Coronary artery (tissue), 2 donors: ENCODE results near the gene HSPA12A.
"Not testable (repeated sequence)": the region's sequence is repeated elsewhere in the genome, so short reads cannot be mapped to it uniquely, and the experiment has no call there.

Source experiments
- DNase-seq: peaks from one replicate; pipeline ENCODE4 v3.0.0-alpha.2; 2017; ENCODE audit warnings: low spot score
- H3K27ac ChIP-seq, 2 donors: fragments of 200-600 bp; sonication (generic); one replicate each; pipeline ENCODE4 v1.5.1; 2016 to 2019
- H3K4me3 ChIP-seq: fragments of 200-600 bp; sonication (generic); 2 replicates; pipeline ENCODE4 v1.5.1; 2016; ENCODE audit warnings: mild to moderate bottlenecking, moderate library complexity
- CTCF ChIP-seq: fragments of 200-600 bp; sonication (generic); IDR thresholded peaks from one replicate; pipeline ENCODE4 v1.5.1; 2019; ENCODE audit warnings: antibody characterized with exemption

The HSPA12A gene

DNA sequence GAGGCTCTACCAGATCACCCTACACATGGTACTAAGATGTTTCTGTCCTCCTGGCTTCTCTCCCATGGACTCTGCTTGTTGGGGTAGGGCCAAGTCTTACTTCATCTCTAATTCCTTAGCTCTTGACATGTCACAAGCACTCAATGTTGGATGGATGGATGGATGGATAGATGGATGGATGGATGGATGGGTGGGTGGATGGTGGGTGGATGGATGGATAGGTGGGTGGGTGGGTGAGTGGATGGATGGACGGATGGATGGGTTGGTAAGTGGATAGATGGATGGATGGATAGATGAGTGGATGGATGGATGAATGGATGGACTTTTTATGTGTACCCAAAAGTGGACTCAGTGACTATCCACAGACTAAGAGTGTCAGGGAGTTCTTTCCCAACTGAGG lies 28.5 kb downstream of the HSPA12A start:
- Histone ChIP-seq H3K27ac (no peak overlapping the region), H3K4me3 (no peak overlapping the region)
- no peak for DNase-seq
- TF ChIP-seq CTCF = no peak

DNA sequence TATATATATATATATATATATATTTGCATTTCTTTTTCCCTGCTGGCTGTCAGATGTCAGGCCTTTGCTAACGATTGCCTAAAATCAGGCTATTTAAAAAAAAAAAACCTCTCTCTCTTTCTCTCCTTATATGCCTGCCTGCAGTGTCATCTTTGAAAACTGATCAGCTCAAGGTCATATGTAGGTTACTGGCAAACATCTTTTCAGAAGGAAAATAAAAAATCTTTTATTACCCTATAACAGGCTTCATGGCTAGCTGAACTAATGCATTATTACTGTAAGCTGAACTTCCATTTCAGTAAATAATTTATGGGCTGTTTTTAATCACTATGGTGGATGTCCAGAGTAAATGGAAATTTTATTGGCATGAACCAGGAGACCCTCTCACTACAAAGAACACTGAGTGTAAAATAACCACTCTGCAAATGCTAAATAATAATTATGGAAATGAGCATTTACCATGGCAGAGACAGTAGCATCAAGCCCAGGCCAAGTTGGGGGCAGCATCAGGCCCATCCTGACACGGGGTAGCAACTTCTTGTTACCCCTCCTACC lies 29.3 kb downstream of the HSPA12A start:
- no peak overlapping the region for H3K4me3 ChIP-seq
- no peak overlapping the region for H3K27ac ChIP-seq
- no peak for DNase-seq
- TF ChIP-seq CTCF = no peak

- Histone ChIP-seq H3K4me3 (no peak overlapping the region), H3K27ac (no peak overlapping the region)
- DNase-seq = no peak
- TF ChIP-seq CTCF = no peak
These were observed 29.8 kb downstream of the HSPA12A start for GRCh38 chr10:116712519-116712918.

DNA sequence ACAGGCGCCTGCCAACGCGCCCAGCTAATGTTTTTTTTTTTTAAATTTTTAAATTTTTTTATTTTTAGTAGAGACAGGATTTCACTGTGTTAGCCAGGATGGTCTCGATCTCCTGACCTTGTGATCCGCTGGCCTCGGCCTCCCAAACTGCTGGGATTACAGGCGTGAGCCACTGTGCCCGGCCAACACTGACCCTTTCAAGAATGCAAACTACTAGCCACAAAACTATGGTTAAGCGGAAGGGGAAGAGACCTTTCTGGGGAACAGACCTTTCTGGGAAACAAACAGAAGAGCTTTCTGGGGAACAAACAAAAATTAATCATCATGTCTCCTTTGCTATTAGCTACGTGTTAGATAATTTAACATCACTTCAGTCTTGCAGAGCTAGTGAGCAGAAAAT lies 30.6 kb downstream of the HSPA12A start:
- H3K4me3 ChIP-seq, H3K27ac ChIP-seq, DNase-seq: not testable (repeated sequence)

DNA sequence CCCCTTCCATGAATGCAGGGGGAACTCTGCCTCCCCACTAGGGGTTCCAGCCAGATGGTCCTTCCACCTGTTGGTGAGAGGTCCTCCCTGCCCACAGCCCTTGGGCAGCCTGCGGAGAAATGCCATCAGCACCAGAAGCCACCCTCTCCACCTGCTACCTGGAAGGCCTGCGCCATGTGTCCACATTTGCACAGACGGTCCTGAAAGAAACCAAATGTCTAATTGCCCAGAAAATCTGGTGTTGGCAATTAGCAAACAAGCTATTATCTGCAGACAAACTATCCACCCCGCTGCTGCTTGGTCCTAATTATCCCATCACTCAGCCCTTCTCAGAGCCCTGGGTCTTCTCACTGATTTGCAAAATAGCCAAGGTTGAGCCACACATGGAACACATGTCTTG lies 32.3 kb downstream of the HSPA12A start:
- no peak for DNase-seq
- H3K4me3 ChIP-seq = no peak overlapping the region
- no peak for TF ChIP-seq CTCF
- no peak overlapping the region for H3K27ac ChIP-seq

DNA sequence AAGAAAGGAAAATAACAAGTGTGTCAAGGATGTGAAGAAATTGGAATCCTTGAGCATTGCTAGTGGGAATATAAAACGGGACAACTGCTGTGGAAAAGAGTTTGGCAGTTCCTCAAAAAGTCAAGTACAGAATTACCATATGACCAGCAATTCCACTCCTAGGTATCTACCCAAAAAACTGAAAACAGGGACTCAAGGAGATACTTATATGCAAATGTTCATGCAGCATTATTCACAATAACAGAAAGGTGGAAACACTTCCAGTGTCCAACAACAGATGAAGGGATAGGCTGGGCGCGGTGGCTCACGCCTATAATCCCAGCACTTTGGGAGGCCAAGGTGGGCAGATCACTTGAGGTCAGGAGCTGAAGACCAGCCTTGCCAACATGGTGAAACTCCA lies 33.5 kb downstream of the HSPA12A start:
- Histone ChIP-seq H3K4me3 (no peak overlapping the region), H3K27ac (peak overlapping the region in 1 of 2 donors; percentile 76)
- no peak for DNase-seq
- no peak for TF ChIP-seq CTCF

- TF ChIP-seq CTCF = no peak
- Histone ChIP-seq H3K27ac (peak overlapping the region in 1 of 2 donors; percentile 76), H3K4me3 (peak overlapping the region; percentile 35)
- DNase-seq = no peak
These were observed 34.0 kb downstream of the HSPA12A start for GRCh38 chr10:116708391-116708821.

DNA sequence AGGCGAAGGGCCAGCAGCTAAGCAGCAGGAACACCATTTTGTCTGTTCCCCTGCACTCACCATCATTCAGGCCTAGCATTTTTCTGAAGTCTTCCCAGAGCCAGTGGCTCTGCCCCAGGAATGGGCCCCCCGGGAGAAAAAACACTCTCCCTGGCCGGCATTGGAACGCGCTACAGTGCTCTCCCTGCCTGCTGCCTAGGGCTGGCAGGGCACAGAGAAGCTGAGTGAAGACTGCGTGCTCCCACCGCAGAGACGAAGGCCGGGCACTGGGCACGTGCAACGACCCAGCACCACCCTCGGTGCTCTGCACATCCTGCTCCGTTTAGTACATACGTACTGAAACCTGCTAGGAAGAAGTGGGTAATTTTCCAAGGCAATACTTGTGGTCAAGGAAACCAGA lies 34.4 kb downstream of the HSPA12A start:
- DNase-seq = no peak
- no peak for TF ChIP-seq CTCF
- H3K27ac ChIP-seq = peak overlapping the region in 1 of 2 donors; percentile 76
- peak overlapping the region; percentile 35 for H3K4me3 ChIP-seq
